ENCODE measurements around the gene POLR1E. TPM values are rescaled to one million over a fixed set of nuclear protein-coding genes. Genes with fewer than 3 reads are reported as not detected.

POLR1E gene
- total and polyA plus RNA-seq, 4 donors: 4.9 to 25.5 (median 14.4) TPM

GRCh38 chr9:37534901-37535300 is 49.2 kb downstream of the POLR1E start:
- DNase-seq (ENCODE audit: low spot score): no peak
- no peaks in the 10 kb centered on the region for H3K27me3 ChIP-seq (ENCODE audit: control insufficient read depth in 4 of 4, insufficient read depth in 4 of 4, low read length in 3 of 4)
- H3K9me3 ChIP-seq (ENCODE audit: control insufficient read depth in 4 of 4, low read length in 3 of 4): no peaks in the 10 kb centered on the region
- peaks cover 0 to 18% (median 6%) of the 10 kb centered on the region in 4 donors for H3K36me3 ChIP-seq (ENCODE audit: control insufficient read depth in 4 of 4, insufficient read depth in 3 of 4, low read depth in 1 of 4, low read length in 3 of 4)
- no peaks in the 10 kb centered on the region for H3K4me1 ChIP-seq (ENCODE audit: control insufficient read depth in 4 of 4, insufficient read depth in 4 of 4, low read length in 3 of 4)
- no peak for TF ChIP-seq REST (IDR thresholded peaks at IDR 0.05)
- TF ChIP-seq FOXA1 (IDR thresholded peaks at IDR 0.05): no peak
- no peak for TF ChIP-seq YY1 (IDR thresholded peaks at IDR 0.05)
- no peak for TF ChIP-seq EGR1 (IDR thresholded peaks at IDR 0.05; ENCODE audit: low read depth in 2 of 2)
- no peak for TF ChIP-seq FOXA2 (IDR thresholded peaks at IDR 0.05)
- H3K9ac ChIP-seq (ENCODE audit: low read depth in 1 of 2, low read length in 2 of 2): no peak overlapping the region
- no peak overlapping the region for H3K4me3 ChIP-seq (ENCODE audit: low read depth in 1 of 3, low read length in 3 of 3)
- 89% methylated on average over 10 of the region's 10 CpGs for WGBS
- H3K27ac ChIP-seq (ENCODE audit: low read depth in 1 of 2, low read length in 2 of 2): no peak overlapping the region

- Histone ChIP-seq H3K4me1 (ENCODE audit: control insufficient read depth in 4 of 4, insufficient read depth in 4 of 4, low read length in 3 of 4) (no peaks in the 10 kb centered on the region), H3K9me3 (ENCODE audit: control insufficient read depth in 4 of 4, low read length in 3 of 4) (no peaks in the 10 kb centered on the region), H3K4me3 (ENCODE audit: low read depth in 1 of 3, low read length in 3 of 3) (no peak overlapping the region), H3K36me3 (ENCODE audit: control insufficient read depth in 4 of 4, insufficient read depth in 3 of 4, low read depth in 1 of 4, low read length in 3 of 4) (peaks cover 0 to 23% (median 8%) of the 10 kb centered on the region in 4 donors), H3K9ac (ENCODE audit: low read depth in 1 of 2, low read length in 2 of 2) (no peak overlapping the region), H3K27me3 (ENCODE audit: control insufficient read depth in 4 of 4, insufficient read depth in 4 of 4, low read length in 3 of 4) (no peaks in the 10 kb centered on the region), H3K27ac (ENCODE audit: low read depth in 1 of 2, low read length in 2 of 2) (no peak overlapping the region)
- DNase-seq (ENCODE audit: low spot score): no peak
- TF ChIP-seq RAD21 (IDR thresholded peaks at IDR 0.05) (no peak), NR2F2 (IDR thresholded peaks at IDR 0.05) (no peak), FOXA1 (IDR thresholded peaks at IDR 0.05) (no peak), HNF4G (IDR thresholded peaks at IDR 0.05) (no peak), REST (IDR thresholded peaks at IDR 0.05) (no peak), EGR1 (IDR thresholded peaks at IDR 0.05; ENCODE audit: low read depth in 2 of 2) (no peak), MAX (IDR thresholded peaks at IDR 0.05) (no peak), JUND (IDR thresholded peaks at IDR 0.05) (no peak)
- 96% methylated on average over 7 of the region's 7 CpGs for WGBS
Measured at GRCh38 chr9:37538099-37538498, 52.4 kb downstream of the POLR1E start.

GRCh38 chr9:37539634-37540033 is 53.9 kb downstream of the POLR1E start:
- no peaks in the 10 kb centered on the region for H3K27me3 ChIP-seq (ENCODE audit: control insufficient read depth in 4 of 4, insufficient read depth in 4 of 4, low read length in 3 of 4)
- no peak overlapping the region for H3K9ac ChIP-seq (ENCODE audit: low read depth in 1 of 2, low read length in 2 of 2)
- DNase-seq (ENCODE audit: low spot score): no peak
- H3K4me1 ChIP-seq (ENCODE audit: control insufficient read depth in 4 of 4, insufficient read depth in 4 of 4, low read length in 3 of 4): no peaks in the 10 kb centered on the region
- no peak overlapping the region for H3K4me3 ChIP-seq (ENCODE audit: low read depth in 1 of 3, low read length in 3 of 3)
- no peaks in the 10 kb centered on the region for H3K9me3 ChIP-seq (ENCODE audit: control insufficient read depth in 4 of 4, low read length in 3 of 4)
- peaks cover 0 to 23% (median 8%) of the 10 kb centered on the region in 4 donors for H3K36me3 ChIP-seq (ENCODE audit: control insufficient read depth in 4 of 4, insufficient read depth in 3 of 4, low read depth in 1 of 4, low read length in 3 of 4)
- H3K27ac ChIP-seq (ENCODE audit: low read depth in 1 of 2, low read length in 2 of 2): no peak overlapping the region
- no peak for TF ChIP-seq NR2F2 (IDR thresholded peaks at IDR 0.05)
- no peak for TF ChIP-seq FOXA1 (IDR thresholded peaks at IDR 0.05)
- no peak for TF ChIP-seq JUND (IDR thresholded peaks at IDR 0.05)
- no peak for TF ChIP-seq TAF1 (conservative IDR thresholded peaks at IDR 0.05)
- TF ChIP-seq GABPA (IDR thresholded peaks at IDR 0.05 in 1 of 2, conservative IDR thresholded peaks at IDR 0.05 in 1 of 2): no peak
- no peak for TF ChIP-seq RXRA (IDR thresholded peaks at IDR 0.05)
- TF ChIP-seq ATF3 (IDR thresholded peaks at IDR 0.05): no peak
- no peak for TF ChIP-seq YY1 (IDR thresholded peaks at IDR 0.05)
- TF ChIP-seq SP1 (IDR thresholded peaks at IDR 0.05): no peak
- no peak for TF ChIP-seq REST (IDR thresholded peaks at IDR 0.05)
- TF ChIP-seq FOXA2 (IDR thresholded peaks at IDR 0.05): no peak
